IMR-90 (cell line): ENCODE measurements around the gene RPTOR. TPM values are rescaled to one million over a fixed set of nuclear protein-coding genes. Genes with fewer than 3 reads are reported as not detected.

ENCODE experiments used
- ATAC-seq: fragments of 200-7000 bp; cut with Tn5 transposase; 2 replicates; pipeline ENCODE4 v1.9.1; 2020; ENCODE audit warnings: low read depth, mild to moderate bottlenecking, moderate library complexity
- BruUV-seq: library from RNA; stranded (reverse); fragments of 400-500 nt; replicated peaks from 2 replicates; lab custom pipeline; 2021; lab: Mats Ljungman, UMichigan
- CTCF ChIA-PET: fragments of 300-600 bp; formaldehyde crosslinking; extraction: SDS; loops from one replicate; lab custom pipeline; 2021; ENCODE audit warnings: antibody characterized with exemption; lab: Yijun Ruan, JAX
- POLR2A ChIA-PET: fragments of 300-600 bp; sonication (Branson Sonifier 250); formaldehyde crosslinking; loops from one replicate; lab custom pipeline; 2022; ENCODE audit warnings: antibody characterized with exemption; ENCODE audit not compliant: unreplicated experiment; lab: Charles Lee
- DNase-seq: peaks from one replicate; pipeline ENCODE4 v3.0.0; 2013
- H2AFZ ChIP-seq: replicated peaks from 2 replicates; pipeline ENCODE3; 2013; ENCODE audit warnings: low read length, mild to moderate bottlenecking; ENCODE audit not compliant: poor library complexity
- H2AK5ac ChIP-seq: 2 replicates; pipeline ENCODE4 v1.6.1; 2013; ENCODE audit warnings: low read depth, low read length, inconsistent platforms
- H2AK9ac ChIP-seq: replicated peaks from 2 replicates; pipeline ENCODE3; 2013; ENCODE audit warnings: mild to moderate bottlenecking, low read depth, low read length, moderate library complexity; ENCODE audit not compliant: poor library complexity
- H2BK120ac ChIP-seq: 2 replicates; pipeline ENCODE4 v1.6.1; 2013; ENCODE audit warnings: low read depth, low read length, inconsistent platforms
- H2BK15ac ChIP-seq: 3 replicates; pipeline ENCODE4 v1.6.1; 2013; ENCODE audit warnings: low read depth, low read length, inconsistent platforms
- H2BK20ac ChIP-seq: 2 replicates; pipeline ENCODE4 v1.6.1; 2013; ENCODE audit warnings: low read depth, mild to moderate bottlenecking, inconsistent platforms, low read length, moderate library complexity
- H2BK5ac ChIP-seq: 2 replicates; pipeline ENCODE4 v1.6.1; 2013; ENCODE audit warnings: mild to moderate bottlenecking, low read depth, low read length, inconsistent platforms; ENCODE audit not compliant: poor library complexity, severe bottlenecking
- H3K14ac ChIP-seq: replicated peaks from 2 replicates; pipeline ENCODE4 v1.6.1; 2013; ENCODE audit warnings: low read depth, low read length, inconsistent platforms
- H3K18ac ChIP-seq: 2 replicates; pipeline ENCODE4 v1.6.1; 2013; ENCODE audit warnings: low read depth, low read length, control low read depth
- H3K23ac ChIP-seq: 2 replicates; pipeline ENCODE4 v1.6.1; 2013; ENCODE audit warnings: low read depth, low read length, inconsistent platforms
- H3K27ac ChIP-seq: 2 replicates; pipeline ENCODE4 v1.5.1; 2013; ENCODE audit warnings: mild to moderate bottlenecking, control low read depth, low read length; ENCODE audit not compliant: insufficient read depth
- H3K27me3 ChIP-seq: 2 replicates; pipeline ENCODE4 v1.6.1; 2013; ENCODE audit warnings: low read length; ENCODE audit not compliant: control insufficient read depth, insufficient read depth
- H3K36me3 ChIP-seq: 2 replicates; pipeline ENCODE4 v1.6.1; 2013; ENCODE audit warnings: low read length, mixed read lengths; ENCODE audit not compliant: control insufficient read depth, insufficient read depth
- H3K4ac ChIP-seq: 2 replicates; pipeline ENCODE4 v1.6.1; 2013; ENCODE audit warnings: low read depth, low read length, inconsistent platforms
- H3K4me1 ChIP-seq: 2 replicates; pipeline ENCODE4 v1.6.1; 2013; ENCODE audit warnings: low read length, mixed read lengths; ENCODE audit not compliant: control insufficient read depth, insufficient read depth
- H3K4me2 ChIP-seq: 2 replicates; pipeline ENCODE4 v1.6.1; 2013; ENCODE audit warnings: low read depth, mild to moderate bottlenecking, control low read depth, low read length, moderate library complexity
- H3K4me3 ChIP-seq: 2 replicates; pipeline ENCODE4 v1.5.1; 2013; ENCODE audit warnings: low read depth, mild to moderate bottlenecking, control low read depth, low read length, moderate library complexity; ENCODE audit not compliant: insufficient read depth
- H3K56ac ChIP-seq: 2 replicates; pipeline ENCODE4 v1.6.1; 2013; ENCODE audit warnings: low read length, inconsistent platforms; ENCODE audit not compliant: insufficient read depth; ENCODE audit errors: extremely low read depth
- H3K79me1 ChIP-seq, 2 experiments: 2 replicates each; pipeline ENCODE4 v1.6.1; 2013; ENCODE audit warnings: low read length in 2 of 2, inconsistent platforms in 1 of 2, low read depth in 1 of 2
- H3K9ac ChIP-seq: 2 replicates; pipeline ENCODE4 v1.6.1; 2013; ENCODE audit warnings: low read depth, low read length, control low read depth
- H3K9me1 ChIP-seq: 2 replicates; pipeline ENCODE4 v1.6.1; 2013; ENCODE audit warnings: low read length, inconsistent platforms; ENCODE audit not compliant: insufficient read depth
- H3K9me3 ChIP-seq: 2 replicates; pipeline ENCODE4 v1.6.1; 2013; ENCODE audit warnings: low read length; ENCODE audit not compliant: control insufficient read depth, insufficient read depth
- H4K20me1 ChIP-seq: 2 replicates; pipeline ENCODE4 v1.6.1; 2013; ENCODE audit warnings: low read length, inconsistent platforms; ENCODE audit not compliant: insufficient read depth
- H4K5ac ChIP-seq: 2 replicates; pipeline ENCODE4 v1.6.1; 2013; ENCODE audit warnings: mild to moderate bottlenecking, low read depth, low read length, control low read depth
- H4K8ac ChIP-seq, 2 experiments: 2 replicates each; pipeline ENCODE4 v1.6.1; 2013; ENCODE audit warnings: low read depth in 2 of 2, low read length in 2 of 2, control low read depth in 1 of 2, inconsistent platforms in 1 of 2
- H4K91ac ChIP-seq: 2 replicates; pipeline ENCODE4 v1.6.1; 2013; ENCODE audit warnings: low read depth, low read length, inconsistent platforms; ENCODE audit not compliant: insufficient read depth
- FOS ChIP-seq: fragments of 150-350 bp; IDR thresholded peaks from 2 replicates; pipeline ENCODE4 v1.6.1; 2016; ENCODE audit warnings: low read depth, low read length
- MAFK ChIP-seq: IDR thresholded peaks from 2 replicates; pipeline ENCODE4 v1.6.1; 2012; ENCODE audit warnings: low read depth, low read length, improper control_type of control experiment
- WGBS, 2 experiments: methylation state at CpG; one replicate each; pipeline versions ENCODE4 v1.1.5 to v1.1.7; 2013; ENCODE audit warnings: missing lambda C conversion rate in 2 of 2; ENCODE audit not compliant: insufficient read length in 1 of 2; ENCODE audit errors: extremely low coverage in 2 of 2; 5-methylcytosine and 5-hydroxymethylcytosine counted together
- dilution Hi-C: fragments of 300-500 bp; cut with HindIII; formaldehyde crosslinking; loops from one replicate; pipeline ENCODE4 v1.14.3; 2018; ENCODE audit warnings: low sequenced_read_pairs; ENCODE audit not compliant: unreplicated experiment
- in situ Hi-C: fragments of 300-500 bp; cut with MboI; formaldehyde crosslinking; loops from 3 replicates; pipeline ENCODE4 v1.14.3; 2019; ENCODE audit warnings: low sequenced_read_pairs, inconsistent platforms, mixed read lengths
- intact Hi-C: fragments of 100-400 bp; cut with micrococcal nuclease; formaldehyde crosslinking; loops from 2 replicates; pipeline ENCODE4 v1.10.0; 2022
- polyA plus RNA-seq, 3 experiments: library from polyadenylated mRNA; depleted of rRNA; stranded (reverse); fragments of >200 nt; gene quantifications; 2 replicates each; pipeline ENCODE4 v1.2.3, GENCODE V29; 2012; ENCODE audit warnings: low replicate concordance in 1 of 3
- total RNA-seq: library from RNA; depleted of rRNA; stranded (reverse); fragments of >200 nt; gene quantifications from 2 replicates; pipeline ENCODE4 v1.2.3, GENCODE V29; 2012
- TF ChIP-seq, protein P1 (sequence below): fragments of 150-350 bp; IDR thresholded peaks from 2 replicates; pipeline ENCODE4 v1.6.1; 2017; ENCODE audit warnings: mild to moderate bottlenecking, antibody characterized with exemption, low read length, low read depth

Gene RPTOR
- total and polyA plus RNA-seq, 2 of the 4 experiments (the other 2 are of a cell fraction) = 10.8 to 14.7 TPM

DNA sequence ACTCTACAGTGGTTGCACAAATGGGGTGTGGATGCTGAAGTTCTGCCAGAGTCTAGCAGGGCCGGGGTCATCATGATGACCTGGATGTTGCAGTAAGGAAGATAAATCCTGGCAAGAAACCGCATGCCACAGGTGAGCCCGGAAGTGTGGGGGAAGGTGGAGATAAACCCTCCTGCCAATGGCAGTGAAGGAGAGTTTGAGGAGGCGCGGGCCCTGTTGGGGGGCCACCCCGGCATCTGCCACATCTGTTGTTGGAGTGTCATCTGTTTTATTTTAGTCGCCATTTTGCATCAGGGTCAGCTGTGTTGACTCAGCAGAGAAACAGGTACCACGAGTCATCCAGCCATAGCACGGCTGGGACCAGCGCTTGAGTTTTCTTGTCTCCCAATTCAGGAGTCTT, 273.2 kb downstream of the RPTOR start:
- no peak overlapping the region for H2AK9ac ChIP-seq
- no peak overlapping the region for H2BK15ac ChIP-seq
- no peak overlapping the region for H3K9ac ChIP-seq
- no peak overlapping the region for H3K27ac ChIP-seq
- no peak overlapping the region for H3K18ac ChIP-seq
- DNase-seq (peak; percentile 76), ATAC-seq (peak; percentile 61; the same call in 1 of the 2 replicates)
- no peak overlapping the region for H2BK120ac ChIP-seq
- peaks cover 20 to 54% of the 10 kb centered on the region in 2 experiments for H3K79me1 ChIP-seq
- H3K36me3 ChIP-seq = no peaks in the 10 kb centered on the region; the same call in none of the 2 replicates
- peak overlapping the region; percentile 63 for H2AK5ac ChIP-seq
- no peak overlapping the region for H3K14ac ChIP-seq
- TF ChIP-seq, protein P1, sequence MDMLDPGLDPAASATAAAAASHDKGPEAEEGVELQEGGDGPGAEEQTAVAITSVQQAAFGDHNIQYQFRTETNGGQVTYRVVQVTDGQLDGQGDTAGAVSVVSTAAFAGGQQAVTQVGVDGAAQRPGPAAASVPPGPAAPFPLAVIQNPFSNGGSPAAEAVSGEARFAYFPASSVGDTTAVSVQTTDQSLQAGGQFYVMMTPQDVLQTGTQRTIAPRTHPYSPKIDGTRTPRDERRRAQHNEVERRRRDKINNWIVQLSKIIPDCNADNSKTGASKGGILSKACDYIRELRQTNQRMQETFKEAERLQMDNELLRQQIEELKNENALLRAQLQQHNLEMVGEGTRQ = no peak
- TF ChIP-seq MAFK (peak; percentile 37; the same call in 1 of the 2 replicates), FOS (peak; percentile 61)
- H2BK20ac ChIP-seq = no peak overlapping the region
- H3K23ac ChIP-seq = no peak overlapping the region
- H3K4me3 ChIP-seq = no peak overlapping the region
- H3K4me2 ChIP-seq = no peak overlapping the region
- H3K9me1 ChIP-seq = peaks cover 8% of the 10 kb centered on the region
- no peaks in the 10 kb centered on the region for H4K20me1 ChIP-seq
- dilution Hi-C loops (no loop called here), in situ Hi-C loops (no loop called here), intact Hi-C loops (no loop called here)
- BruUV-seq = no TSS peak
- H3K4ac ChIP-seq = no peak overlapping the region
- no peak overlapping the region for H3K56ac ChIP-seq
- H4K91ac ChIP-seq = no peak overlapping the region
- H4K5ac ChIP-seq = no peak overlapping the region
- peaks cover 7% of the 10 kb centered on the region for H3K4me1 ChIP-seq
- H2AFZ ChIP-seq = no peak overlapping the region
- ChIA-PET CTCF (interaction anchor here (0.7 kb wide), 1 partner anchor 17 kb away, joined by 3 read pairs; no protein-coding TSS in a partner anchor), POLR2A (no interaction called here)
- WGBS, 2 experiments = 62% methylated on average over 5 of the region's 10 CpGs; no CpG with 5 or more reads in 1 of the 2 experiments
- no peaks in the 10 kb centered on the region for H3K27me3 ChIP-seq
- no peak overlapping the region for H2BK5ac ChIP-seq
- H3K9me3 ChIP-seq = no peaks in the 10 kb centered on the region
- H4K8ac ChIP-seq = no peak overlapping the region
